ENCODE measurements around the gene GPD2.
"Not testable (repeated sequence)": the region's sequence is repeated elsewhere in the genome, so short reads cannot be mapped to it uniquely, and the experiment has no call there.

Gene GPD2

DNA sequence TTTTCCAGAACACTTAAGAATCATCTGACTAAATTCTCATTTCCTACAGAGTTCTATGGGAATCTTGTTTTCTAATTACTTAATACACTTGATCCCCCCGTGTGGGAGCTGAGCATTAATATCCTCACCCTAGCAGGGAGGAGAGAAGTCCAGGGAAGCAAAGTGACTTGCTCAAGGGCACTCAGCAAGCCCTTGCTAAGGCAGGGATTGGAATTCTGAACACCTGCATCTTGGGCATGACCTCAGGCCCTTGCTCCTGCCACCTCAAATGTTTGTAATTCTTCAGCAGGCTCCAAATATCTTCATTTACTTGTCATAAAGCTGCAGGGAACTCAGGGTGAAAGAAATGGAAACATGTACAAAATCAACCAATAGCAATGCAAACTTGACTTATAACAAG lies 162.4 kb downstream of the GPD2 start:
- Histone ChIP-seq H3K36me3 (no peaks in the 10 kb centered on the region), H3K9me3 (ENCODE audit: severe bottlenecking) (no peaks in the 10 kb centered on the region), H3K4me3 (ENCODE audit: low read depth, low read length) (no peak overlapping the region), H3K27ac (no peak overlapping the region), H3K27me3 (ENCODE audit: insufficient read depth, low read depth, severe bottlenecking) (no peaks in the 10 kb centered on the region)
- DNase-seq, result no peak
- no peak for TF ChIP-seq CTCF (IDR thresholded peaks at IDR 0.05; ENCODE audit: low read depth, low read length)

DNA sequence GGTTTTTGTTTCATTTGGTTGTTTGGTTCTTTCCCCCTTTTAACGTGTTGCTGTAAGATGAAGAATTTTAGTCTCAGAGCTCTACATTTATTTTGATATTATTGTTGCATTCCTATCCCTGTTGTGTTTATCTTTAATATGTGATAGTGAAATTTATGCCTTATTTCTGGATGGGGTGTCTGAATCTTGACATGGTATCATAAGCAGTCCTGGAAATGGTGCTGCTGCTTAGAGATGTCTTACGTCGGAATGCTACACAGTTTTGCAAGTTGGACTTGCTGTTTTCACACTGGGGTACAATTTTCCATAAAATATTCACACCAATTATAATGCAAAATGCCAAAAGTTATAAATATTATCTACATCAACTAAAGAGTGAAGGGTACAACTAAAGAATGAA lies 164.0 kb downstream of the GPD2 start:
- TF ChIP-seq CTCF (IDR thresholded peaks at IDR 0.05; ENCODE audit: low read depth, low read length), result no peak
- Histone ChIP-seq H3K27me3 (ENCODE audit: insufficient read depth, low read depth, severe bottlenecking) (no peaks in the 10 kb centered on the region), H3K4me3 (ENCODE audit: low read depth, low read length) (no peak overlapping the region), H3K36me3 (no peaks in the 10 kb centered on the region), H3K9me3 (ENCODE audit: severe bottlenecking) (no peaks in the 10 kb centered on the region), H3K27ac (no peak overlapping the region)
- DNase-seq, result no peak

- no peak for DNase-seq
- no peaks in the 10 kb centered on the region for H3K27me3 ChIP-seq (ENCODE audit: insufficient read depth, low read depth, severe bottlenecking)
- H3K36me3 ChIP-seq, result no peaks in the 10 kb centered on the region
- H3K27ac ChIP-seq, result no peak overlapping the region
- H3K9me3 ChIP-seq (ENCODE audit: severe bottlenecking), result no peaks in the 10 kb centered on the region
- no peak overlapping the region for H3K4me3 ChIP-seq (ENCODE audit: low read depth, low read length)
- TF ChIP-seq CTCF (IDR thresholded peaks at IDR 0.05; ENCODE audit: low read depth, low read length), result no peak
Observed at GRCh38 chr2:156601855-156602551, 165.8 kb downstream of the GPD2 start.

DNA sequence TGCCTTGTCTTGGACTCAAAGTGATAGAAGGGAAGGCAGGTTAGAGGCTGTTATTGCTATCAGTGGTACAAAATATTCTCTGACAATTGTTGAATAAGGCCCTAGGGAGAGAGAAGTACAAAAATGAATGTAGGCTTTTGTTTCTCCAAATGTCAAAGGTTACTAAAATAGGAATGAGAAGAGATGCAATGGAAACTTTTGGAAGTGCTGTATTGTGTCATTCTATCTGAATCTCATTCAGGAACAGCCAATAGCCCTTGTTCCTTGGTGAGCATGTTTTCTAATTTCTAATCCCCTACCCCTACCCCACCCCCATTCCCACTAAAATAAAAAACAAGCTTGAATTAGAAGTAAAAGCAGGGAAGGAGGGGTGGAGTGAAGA lies 166.4 kb downstream of the GPD2 start:
- DNase-seq, result no peak
- H3K36me3 ChIP-seq, result no peaks in the 10 kb centered on the region
- no peak overlapping the region for H3K4me3 ChIP-seq (ENCODE audit: low read depth, low read length)
- H3K27ac ChIP-seq, result no peak overlapping the region
- no peak for TF ChIP-seq CTCF (IDR thresholded peaks at IDR 0.05; ENCODE audit: low read depth, low read length)
- H3K9me3 ChIP-seq (ENCODE audit: severe bottlenecking), result no peaks in the 10 kb centered on the region
- H3K27me3 ChIP-seq (ENCODE audit: insufficient read depth, low read depth, severe bottlenecking), result no peaks in the 10 kb centered on the region

GRCh38 chr2:156615836-156616322 lies 179.7 kb downstream of the GPD2 start:
- Histone ChIP-seq H3K4me3 (ENCODE audit: low read depth, low read length) (no peak overlapping the region), H3K9me3 (ENCODE audit: severe bottlenecking) (no peaks in the 10 kb centered on the region), H3K36me3 (no peaks in the 10 kb centered on the region), H3K27me3 (ENCODE audit: insufficient read depth, low read depth, severe bottlenecking) (no peaks in the 10 kb centered on the region), H3K27ac (no peak overlapping the region)
- DNase-seq, result no peak
- TF ChIP-seq CTCF (IDR thresholded peaks at IDR 0.05; ENCODE audit: low read depth, low read length), result no peak

- H3K27ac ChIP-seq; H3K9me3 ChIP-seq (ENCODE audit: severe bottlenecking); H3K27me3 ChIP-seq (ENCODE audit: insufficient read depth, low read depth, severe bottlenecking); H3K4me3 ChIP-seq (ENCODE audit: low read depth, low read length); H3K36me3 ChIP-seq; DNase-seq: not testable (repeated sequence)
Observed at GRCh38 chr2:156618071-156618470, 181.9 kb downstream of the GPD2 start.

Measured in WERI-Rb-1 (cell line).